HG02884 (cell line): ENCODE results near the gene RPL22L1.
"Not testable (repeated sequence)": the region's sequence is repeated elsewhere in the genome, so short reads cannot be mapped to it uniquely, and the experiment has no call there.

Experiments used
- ATAC-seq: cut with Tn5 transposase; IDR thresholded peaks from one replicate; pipeline ENCODE4 v1.9.1; 2021; ENCODE audit warnings: mild to moderate bottlenecking, moderate library complexity; ENCODE audit not compliant: unreplicated experiment

The RPL22L1 gene

GRCh38 chr3:170884109-170884930 is 14.3 kb upstream of the RPL22L1 start:
- ATAC-seq: not testable (repeated sequence)

DNA sequence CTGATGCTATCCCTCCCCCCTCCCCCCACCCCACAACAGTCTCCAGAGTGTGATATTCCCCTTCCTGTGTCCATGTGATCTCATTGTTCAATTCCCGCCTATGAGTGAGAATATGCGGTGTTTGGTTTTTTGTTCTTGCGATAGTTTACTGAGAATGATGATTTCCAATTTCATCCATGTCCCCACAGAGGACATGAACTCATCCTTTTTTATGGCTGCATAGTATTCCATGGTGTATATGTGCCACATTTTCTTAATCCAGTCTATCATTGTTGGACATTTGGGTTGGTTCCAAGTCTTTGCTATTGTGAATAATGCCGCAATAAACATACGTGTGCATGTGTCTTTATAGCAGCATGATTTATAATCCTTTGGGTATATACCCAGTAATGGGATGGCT is 8.7 kb upstream of the RPL22L1 start:
- ATAC-seq: not testable (repeated sequence)

DNA sequence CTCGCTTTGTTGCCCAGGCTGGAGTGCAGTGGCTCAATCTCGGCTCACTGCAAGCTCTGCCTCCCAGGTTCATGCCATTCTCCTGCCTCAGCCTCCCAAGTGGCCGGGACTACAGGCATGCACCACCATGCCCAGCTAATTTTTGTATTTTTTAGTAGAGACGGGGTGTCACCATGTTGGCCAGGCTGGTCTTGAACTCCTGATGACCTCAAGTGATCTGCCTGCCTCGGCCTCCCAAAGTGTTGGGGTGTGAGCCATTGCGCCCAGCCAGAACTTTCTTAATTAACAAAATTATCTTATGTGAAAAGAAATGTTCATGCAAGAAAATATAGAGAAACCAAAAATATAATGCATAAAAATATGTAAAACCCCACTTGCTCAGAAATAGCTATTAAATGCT is 7.3 kb upstream of the RPL22L1 start:
- not testable (repeated sequence) for ATAC-seq

DNA sequence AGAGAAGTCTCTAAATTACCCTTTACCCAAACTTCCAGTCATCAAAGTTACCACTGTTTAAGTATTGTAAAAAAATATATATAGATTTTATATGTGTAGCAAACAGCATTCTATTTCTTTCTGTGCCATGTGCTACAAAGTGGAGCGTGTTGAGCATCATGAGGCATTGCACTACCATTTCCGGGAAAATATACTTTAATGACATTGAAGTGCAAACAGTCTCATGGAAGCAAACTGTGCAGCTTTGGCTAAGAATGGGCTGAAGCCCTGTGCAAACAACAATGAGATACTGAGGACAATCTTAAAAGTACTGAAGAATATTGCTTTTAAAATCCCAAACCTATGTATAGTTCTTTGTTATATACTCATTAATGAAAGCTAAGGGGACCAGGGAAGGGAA is 6.5 kb upstream of the RPL22L1 start:
- no peak for ATAC-seq

- ATAC-seq: no peak
These were observed 780 bp downstream of the RPL22L1 start for GRCh38 chr3:170869239-170869590.

- ATAC-seq: no peak
These were observed 1.3 kb downstream of the RPL22L1 start for GRCh38 chr3:170868577-170869238.

DNA sequence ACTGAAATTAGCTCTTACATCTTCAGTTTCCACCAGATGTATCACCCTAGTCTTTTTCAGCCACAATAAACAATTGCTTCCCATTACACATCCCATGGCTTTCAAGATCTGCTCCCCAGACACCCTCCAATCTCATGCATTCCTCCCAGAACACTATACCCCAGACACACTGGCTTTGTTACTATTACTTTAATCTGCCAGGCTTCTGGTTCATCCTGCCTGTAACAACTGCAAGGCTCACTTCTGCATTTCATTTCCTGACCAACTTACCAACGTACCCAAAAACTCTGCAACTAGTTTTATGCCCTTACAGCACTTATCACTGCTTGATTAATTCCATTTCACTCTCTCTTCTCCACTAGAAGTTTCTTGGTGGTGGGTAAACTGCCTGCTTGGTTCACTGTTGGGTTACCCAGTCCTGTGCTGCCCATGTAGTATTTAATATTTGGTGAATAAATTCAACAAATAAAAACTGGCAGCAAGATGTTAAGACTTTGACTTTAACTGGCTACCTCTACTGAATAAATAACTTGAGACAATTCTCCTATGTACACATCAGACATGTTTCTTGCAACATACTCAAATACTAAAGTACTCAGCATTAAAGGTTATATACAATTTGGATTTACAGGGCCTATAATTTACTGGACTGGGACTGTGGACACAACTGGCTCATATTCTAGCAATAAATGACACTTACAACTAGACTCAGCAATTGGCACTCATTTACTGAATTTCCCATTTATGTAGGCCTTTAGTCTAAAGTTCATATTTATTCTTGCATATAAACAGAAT is 2.7 kb downstream of the RPL22L1 start:
- ATAC-seq: peak; percentile 21

GRCh38 chr3:170866499-170866898 is 3.5 kb downstream of the RPL22L1 start:
- ATAC-seq: no peak

DNA sequence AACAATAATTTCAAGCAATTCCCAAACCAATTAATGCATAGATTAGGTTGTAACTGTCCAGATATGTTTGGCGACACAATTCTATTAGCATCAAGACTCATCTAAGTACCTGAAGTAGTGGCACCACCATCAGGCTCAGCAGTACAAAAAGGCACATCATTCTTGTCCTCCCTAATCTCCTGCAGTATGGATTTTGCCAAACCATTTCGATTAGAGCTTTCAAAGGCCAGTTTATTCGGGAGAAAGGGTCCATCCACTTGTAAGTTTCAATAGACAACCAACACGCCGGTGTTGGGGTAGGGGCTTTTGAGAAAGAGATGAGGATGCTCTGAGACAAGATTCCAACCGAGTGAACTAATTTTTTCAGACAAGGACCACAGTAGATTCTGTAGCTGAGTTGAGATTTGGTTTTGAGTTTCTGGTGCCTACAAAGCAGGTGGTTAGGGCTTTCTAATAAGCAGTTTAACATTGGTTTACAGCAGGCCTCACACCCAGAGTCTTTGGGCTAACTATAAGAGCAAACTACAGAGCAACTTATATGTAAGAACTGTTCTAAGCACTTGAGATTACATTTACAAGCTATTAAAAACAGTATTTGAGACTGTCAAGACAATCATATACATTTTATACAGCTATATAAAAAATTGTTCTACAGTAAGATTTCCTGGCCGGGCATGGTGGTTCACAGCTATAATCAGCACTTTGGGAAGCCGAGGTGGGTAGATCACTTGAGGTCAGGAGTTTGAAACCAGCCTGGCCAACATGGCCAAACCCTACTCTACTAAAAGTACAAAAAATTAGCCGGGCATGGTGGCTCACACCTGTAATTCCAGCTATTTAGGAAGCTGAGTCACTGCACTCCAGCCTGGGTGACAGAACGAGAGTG is 4.5 kb downstream of the RPL22L1 start:
- no peak for ATAC-seq

- ATAC-seq: no peak
These were observed 5.3 kb downstream of the RPL22L1 start for GRCh38 chr3:170864525-170865208.

DNA sequence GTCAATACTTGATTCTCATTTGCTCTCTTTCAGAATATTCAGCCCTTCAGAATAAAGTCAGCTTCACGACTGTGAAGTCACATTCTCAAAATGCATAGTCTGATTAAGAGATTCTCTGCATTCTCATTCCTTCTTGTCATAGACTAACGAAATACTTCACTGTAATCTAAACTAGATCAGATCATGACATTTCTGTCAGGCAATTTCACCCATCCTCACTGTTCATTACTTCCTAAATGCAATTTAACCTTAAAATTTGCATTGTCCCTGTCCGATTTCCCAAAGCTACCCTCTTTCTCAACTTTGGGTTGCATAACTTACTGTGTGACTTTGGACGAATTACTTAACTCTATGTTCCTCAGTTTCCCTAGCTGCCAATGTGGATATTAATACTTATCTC is 6.2 kb downstream of the RPL22L1 start:
- ATAC-seq: no peak

DNA sequence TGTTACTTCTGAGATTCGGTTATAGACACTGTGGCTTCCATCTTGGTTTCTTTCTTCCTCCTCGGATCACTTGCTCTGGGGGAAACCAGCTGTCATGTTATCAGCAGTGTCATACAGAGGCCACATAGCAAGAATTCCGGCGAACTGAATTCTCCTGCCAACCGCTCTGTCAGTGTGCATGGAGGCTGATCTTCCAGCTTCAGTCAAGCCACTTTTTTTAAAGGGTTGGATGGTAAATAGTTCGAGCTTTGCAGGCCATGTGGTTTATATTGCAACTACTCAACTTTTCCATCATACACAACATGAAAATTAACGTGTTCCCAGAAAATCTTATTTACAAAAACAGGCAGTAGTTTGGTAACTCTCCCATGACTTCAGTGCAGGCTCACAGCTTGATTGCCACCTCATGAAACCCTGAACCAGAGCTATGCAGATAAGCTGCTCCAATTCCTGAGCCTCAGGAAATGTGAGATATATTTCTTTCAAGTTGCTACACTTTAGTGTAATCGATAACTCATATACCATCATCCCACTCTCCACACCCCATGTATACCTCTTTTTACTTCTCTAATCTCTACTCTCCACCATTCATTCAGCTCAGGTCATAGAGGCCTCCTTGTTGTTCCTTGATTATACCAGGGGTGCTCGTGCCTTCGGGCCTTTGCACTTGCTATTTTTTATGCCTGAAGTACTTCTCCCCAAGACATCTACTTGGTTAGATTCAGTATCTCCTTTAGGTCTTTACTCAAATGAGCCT is 7.2 kb downstream of the RPL22L1 start:
- no peak for ATAC-seq

GRCh38 chr3:170858599-170858998 is 11.4 kb downstream of the RPL22L1 start:
- no peak for ATAC-seq

GRCh38 chr3:170852324-170852723 is 17.7 kb downstream of the RPL22L1 start:
- no peak for ATAC-seq

DNA sequence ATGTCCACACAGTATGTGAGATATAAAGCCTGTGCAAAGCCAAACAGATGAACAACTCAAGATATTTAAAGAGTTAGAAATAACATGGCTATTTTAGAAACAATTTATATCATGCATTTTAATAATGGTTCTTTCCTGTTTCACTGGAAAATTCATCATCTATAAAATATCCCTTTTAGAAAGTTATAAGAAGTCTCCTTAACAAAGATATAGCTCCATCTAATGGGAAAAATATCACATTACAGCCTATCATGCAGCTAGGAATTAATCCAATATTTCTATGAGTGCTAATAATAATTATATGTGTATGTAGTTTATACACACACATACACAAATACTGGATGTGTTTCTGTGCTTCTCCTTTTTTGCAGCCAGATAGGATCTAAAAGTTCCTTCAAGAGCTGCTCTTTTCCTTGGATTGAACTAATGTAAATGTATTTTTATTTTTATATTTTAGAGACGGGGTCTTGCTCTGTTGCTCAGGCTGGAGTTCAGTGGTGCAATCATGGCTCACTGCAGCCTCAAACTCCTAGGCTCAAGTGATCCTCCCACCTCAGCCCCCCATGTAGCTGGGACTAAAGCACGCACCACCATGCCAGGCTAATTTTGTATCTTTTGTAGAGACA is 21.6 kb downstream of the RPL22L1 start:
- ATAC-seq: no peak

- no peak for ATAC-seq
These were observed 25.6 kb downstream of the RPL22L1 start for GRCh38 chr3:170844377-170844776.

DNA sequence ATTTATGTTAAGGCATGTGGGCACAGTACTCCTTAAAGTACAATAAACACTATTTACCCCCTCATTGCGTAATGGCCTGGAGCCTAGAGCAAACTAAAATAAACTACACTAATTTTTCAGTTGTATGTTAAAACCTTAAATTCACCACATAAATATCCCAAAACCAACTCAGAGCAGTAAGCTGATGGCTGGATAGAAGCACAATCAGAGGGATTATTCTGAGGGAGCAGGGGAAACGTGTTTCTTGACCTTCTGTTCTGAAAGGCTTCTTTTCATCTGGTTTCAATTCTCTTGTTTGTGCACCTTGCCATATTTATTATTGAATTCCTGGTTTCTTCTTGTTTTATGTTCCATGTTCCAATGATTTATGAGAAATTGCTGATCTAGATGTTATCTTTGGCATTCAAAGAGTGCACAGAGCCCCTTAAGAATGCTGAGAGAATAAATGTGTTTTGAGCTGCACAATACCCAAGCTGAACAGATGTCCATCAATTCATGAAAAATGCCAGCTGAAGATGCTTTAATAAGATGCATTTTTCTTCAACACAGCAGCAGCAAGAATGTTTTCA is 29.6 kb downstream of the RPL22L1 start:
- ATAC-seq: no peak

- no peak for ATAC-seq
These were observed 30.4 kb downstream of the RPL22L1 start for GRCh38 chr3:170839518-170840100.
